ENCODE results near the gene AADACL3. TPM values are rescaled to one million over a fixed set of nuclear protein-coding genes. Genes with fewer than 3 reads are reported as not detected.

Gene AADACL3
- total RNA-seq, 1 donor from 2014 or later, result not detected

DNA sequence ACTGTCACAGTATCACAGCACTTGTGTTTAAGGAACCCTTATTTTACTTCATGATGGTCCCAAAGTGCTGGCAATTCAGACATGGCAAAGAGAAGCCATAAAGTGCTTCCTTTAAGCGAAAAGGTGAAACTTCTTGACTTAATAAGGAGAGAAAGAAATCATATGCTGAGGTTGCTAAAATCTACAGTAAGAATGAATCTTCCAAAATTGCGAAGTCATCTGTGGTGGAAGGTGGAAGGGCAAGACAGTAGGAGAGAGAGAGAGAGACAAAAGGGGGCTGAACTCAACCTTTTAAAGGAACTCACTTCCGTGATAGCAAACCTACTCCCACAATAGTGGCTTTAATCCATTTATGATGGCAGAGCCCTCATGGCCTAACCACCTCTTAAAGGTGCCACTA, 19.3 kb upstream of the AADACL3 start:
- Mint-ChIP-seq H3K27me3 (ENCODE audit: low read depth) (peaks cover 12% of the 10 kb centered on the region), H3K27ac (ENCODE audit: unreplicated experiment) (no peak overlapping the region), H3K36me3 (ENCODE audit: low read depth) (no peaks in the 10 kb centered on the region), H3K9me3 (peaks cover 8% of the 10 kb centered on the region), H3K4me3 (no peak overlapping the region), H3K4me1 (no peaks in the 10 kb centered on the region)
- no peak for DNase-seq (ENCODE audit: low read depth, low spot score)
- TF ChIP-seq, protein P1, sequence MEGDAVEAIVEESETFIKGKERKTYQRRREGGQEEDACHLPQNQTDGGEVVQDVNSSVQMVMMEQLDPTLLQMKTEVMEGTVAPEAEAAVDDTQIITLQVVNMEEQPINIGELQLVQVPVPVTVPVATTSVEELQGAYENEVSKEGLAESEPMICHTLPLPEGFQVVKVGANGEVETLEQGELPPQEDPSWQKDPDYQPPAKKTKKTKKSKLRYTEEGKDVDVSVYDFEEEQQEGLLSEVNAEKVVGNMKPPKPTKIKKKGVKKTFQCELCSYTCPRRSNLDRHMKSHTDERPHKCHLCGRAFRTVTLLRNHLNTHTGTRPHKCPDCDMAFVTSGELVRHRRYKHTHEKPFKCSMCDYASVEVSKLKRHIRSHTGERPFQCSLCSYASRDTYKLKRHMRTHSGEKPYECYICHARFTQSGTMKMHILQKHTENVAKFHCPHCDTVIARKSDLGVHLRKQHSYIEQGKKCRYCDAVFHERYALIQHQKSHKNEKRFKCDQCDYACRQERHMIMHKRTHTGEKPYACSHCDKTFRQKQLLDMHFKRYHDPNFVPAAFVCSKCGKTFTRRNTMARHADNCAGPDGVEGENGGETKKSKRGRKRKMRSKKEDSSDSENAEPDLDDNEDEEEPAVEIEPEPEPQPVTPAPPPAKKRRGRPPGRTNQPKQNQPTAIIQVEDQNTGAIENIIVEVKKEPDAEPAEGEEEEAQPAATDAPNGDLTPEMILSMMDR (conservative IDR thresholded peaks at IDR 0.05), result no peak

DNA sequence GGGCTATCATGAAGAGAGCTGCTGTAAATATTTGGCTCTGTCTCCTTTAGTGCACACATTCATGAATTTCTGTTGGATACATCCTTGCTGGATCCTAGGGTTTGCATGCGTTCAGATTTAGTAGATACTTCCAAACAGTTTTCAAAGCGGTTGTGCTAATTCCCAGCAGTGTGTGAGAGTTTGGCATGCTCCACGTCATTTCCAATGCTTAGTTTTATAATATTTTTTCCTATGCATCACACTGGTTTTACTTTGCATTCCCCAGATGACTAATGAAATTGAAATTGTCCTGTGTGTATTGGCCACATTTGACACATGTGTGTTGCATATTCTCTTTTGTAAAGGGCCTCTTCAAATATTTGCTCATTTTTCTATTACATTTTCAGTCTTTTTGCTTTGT, 18.5 kb upstream of the AADACL3 start:
- Mint-ChIP-seq H3K9me3 (peaks cover 6% of the 10 kb centered on the region), H3K27ac (ENCODE audit: unreplicated experiment) (no peak overlapping the region), H3K4me1 (no peaks in the 10 kb centered on the region), H3K36me3 (ENCODE audit: low read depth) (no peaks in the 10 kb centered on the region), H3K4me3 (no peak overlapping the region), H3K27me3 (ENCODE audit: low read depth) (peaks cover 9% of the 10 kb centered on the region)
- no peak for DNase-seq (ENCODE audit: low read depth, low spot score)
- TF ChIP-seq, protein P1 (conservative IDR thresholded peaks at IDR 0.05), result no peak

DNA sequence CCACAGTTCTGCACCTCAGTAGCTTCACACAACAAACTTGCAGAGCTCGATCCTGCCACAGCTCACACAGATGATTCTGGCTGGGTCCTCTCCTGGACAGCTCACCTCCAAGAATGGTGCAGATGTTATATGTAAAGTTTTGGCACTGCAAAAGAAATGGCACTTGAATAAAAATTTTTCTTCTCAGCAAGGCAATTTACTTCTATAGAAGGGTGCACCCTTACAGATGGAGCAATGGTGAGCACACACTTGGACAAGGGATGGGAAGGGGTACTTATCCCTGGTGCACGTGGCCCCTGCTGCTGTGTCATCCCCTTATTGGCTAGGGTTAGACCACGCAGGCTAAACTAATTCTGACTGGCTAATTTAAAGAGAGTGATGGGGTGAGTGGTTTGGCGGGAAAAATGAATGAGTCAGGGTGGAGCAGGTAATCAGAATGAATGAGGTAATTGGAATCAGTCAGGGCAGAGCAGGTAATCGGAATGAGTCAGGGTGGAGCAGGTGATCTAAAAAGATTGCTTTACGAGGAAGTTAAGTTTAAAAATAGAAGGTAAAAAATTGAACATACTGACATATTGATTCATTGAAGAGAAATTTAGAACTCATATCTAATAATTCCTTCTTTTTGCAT, 12.0 kb upstream of the AADACL3 start:
- Mint-ChIP-seq H3K27me3 (ENCODE audit: low read depth) (peaks cover 9% of the 10 kb centered on the region), H3K36me3 (ENCODE audit: low read depth) (no peaks in the 10 kb centered on the region), H3K27ac (ENCODE audit: unreplicated experiment) (no peak overlapping the region), H3K9me3 (peaks cover 7% of the 10 kb centered on the region), H3K4me3 (no peak overlapping the region), H3K4me1 (no peaks in the 10 kb centered on the region)
- DNase-seq (ENCODE audit: low read depth, low spot score), result no peak
- TF ChIP-seq, protein P1 (conservative IDR thresholded peaks at IDR 0.05), result no peak

DNA sequence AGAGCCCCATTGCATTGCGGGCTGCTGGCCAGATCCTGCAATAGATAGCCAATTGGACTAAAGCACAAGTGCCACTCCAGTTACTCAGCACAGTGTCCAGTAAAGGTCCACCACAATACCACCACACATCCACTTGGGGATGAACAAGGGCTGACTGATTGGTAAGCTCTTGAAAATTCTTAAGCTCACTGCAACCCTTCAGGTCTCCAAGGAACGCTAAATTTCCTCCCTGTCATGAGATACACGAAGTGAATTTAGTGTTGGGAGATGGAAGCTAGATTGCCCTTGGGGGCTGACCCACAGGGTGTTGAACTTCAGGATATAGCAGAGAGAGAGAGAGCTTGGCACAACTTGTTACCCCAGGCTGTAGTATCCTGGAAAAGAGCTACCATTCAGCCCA, 9.8 kb upstream of the AADACL3 start:
- Mint-ChIP-seq H3K4me3 (no peak overlapping the region), H3K4me1 (no peaks in the 10 kb centered on the region), H3K27me3 (ENCODE audit: low read depth) (peaks cover 3% of the 10 kb centered on the region), H3K9me3 (peaks cover 3% of the 10 kb centered on the region), H3K27ac (ENCODE audit: unreplicated experiment) (no peak overlapping the region), H3K36me3 (ENCODE audit: low read depth) (no peaks in the 10 kb centered on the region)
- TF ChIP-seq, protein P1 (conservative IDR thresholded peaks at IDR 0.05), result no peak
- no peak for DNase-seq (ENCODE audit: low read depth, low spot score)

DNA sequence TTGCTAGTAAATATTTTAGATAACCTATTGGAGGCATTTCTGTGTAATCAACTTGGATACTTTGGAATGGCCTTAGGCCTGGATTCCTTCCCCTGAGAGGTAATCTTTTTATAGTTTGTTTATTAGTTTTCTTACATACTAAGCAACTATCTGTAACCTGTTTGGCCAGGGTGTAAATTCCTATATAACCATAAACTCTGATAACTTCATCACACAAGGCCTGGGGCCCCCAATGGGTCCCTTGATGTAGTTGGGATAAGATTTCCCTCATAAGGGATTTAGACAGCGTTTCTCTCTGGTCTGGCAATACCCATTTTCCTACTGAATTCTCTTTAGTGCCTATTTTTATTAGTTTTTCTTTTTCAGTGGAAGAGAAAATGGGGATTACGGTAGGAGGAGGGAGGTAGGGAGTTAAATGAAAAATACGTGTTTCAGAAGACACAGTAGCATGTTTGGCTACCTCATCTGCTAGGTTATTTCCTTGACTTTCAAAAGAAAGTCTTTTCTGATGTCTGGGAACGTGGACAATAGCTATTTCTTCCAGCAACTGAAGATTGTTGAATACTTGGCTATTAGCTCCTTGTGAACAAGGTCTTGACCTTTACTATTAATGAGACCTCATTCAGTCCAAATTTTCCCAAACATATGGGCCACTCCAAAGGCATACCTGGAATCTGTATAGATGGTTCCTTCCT, 7.4 kb upstream of the AADACL3 start:
- Mint-ChIP-seq H3K9me3 (peaks cover 3% of the 10 kb centered on the region), H3K27ac (ENCODE audit: unreplicated experiment) (no peak overlapping the region), H3K4me1 (peaks cover 2% of the 10 kb centered on the region), H3K4me3 (no peak overlapping the region), H3K36me3 (ENCODE audit: low read depth) (no peaks in the 10 kb centered on the region), H3K27me3 (ENCODE audit: low read depth) (peaks cover 7% of the 10 kb centered on the region)
- no peak for DNase-seq (ENCODE audit: low read depth, low spot score)
- TF ChIP-seq, protein P1 (conservative IDR thresholded peaks at IDR 0.05), result no peak
